A549 (cell line): ENCODE measurements around the gene C9orf78. TPM values are rescaled to one million over a fixed set of nuclear protein-coding genes. Genes with fewer than 3 reads are reported as not detected.

ENCODE experiments used
- ATAC-seq, 2 experiments: fragments of 200-7000 bp in 1 of 2; fragments of >200 bp in 1 of 2; cut with Nextera tagmentation in 1 of 2; cut with Tn5 transposase in 1 of 2; 3 replicates each; pipeline versions ENCODE4 v1.8.0 to v1.9.1; 2018 to 2020; ENCODE audit warnings: mild to moderate bottlenecking in 1 of 2, moderate library complexity in 1 of 2
- CTCF ChIA-PET: fragments of 300-600 bp; sonication (Branson Sonifier 250); formaldehyde crosslinking; extraction: SDS; loops from one replicate; lab custom pipeline; 2021; ENCODE audit warnings: antibody characterized with exemption, inconsistent platforms; lab: Yijun Ruan, JAX
- POLR2A ChIA-PET: fragments of 350-600 bp; formaldehyde crosslinking; extraction: SDS; loops from one replicate; lab custom pipeline; 2021; ENCODE audit warnings: antibody characterized with exemption, inconsistent platforms; lab: Yijun Ruan, JAX
- DNase-seq, 2 experiments: peaks; one replicate each; pipeline versions ENCODE4 v3.0.0 to v3.0.0-alpha.2; 2011 to 2016; ENCODE audit warnings: low read depth in 1 of 2, low spot score in 1 of 2
- FAIRE-seq: peaks from 2 replicates; lab custom pipeline; 2011; peaks lifted over from hg19 to GRCh38; lab: Jason Lieb, UNC
- H3K27ac ChIP-seq, 2 experiments: fragments of >200 bp; sonication (Bioruptor Twin); formaldehyde crosslinking; 3 replicates each; pipeline ENCODE4 v1.5.1; 2016 to 2017
- H3K4me1 ChIP-seq: fragments of >200 bp; sonication (Bioruptor Twin); formaldehyde crosslinking; 3 replicates; pipeline ENCODE4 v1.6.1; 2016
- H3K4me2 ChIP-seq: fragments of >200 bp; sonication (Bioruptor Twin); formaldehyde crosslinking; 3 replicates; pipeline ENCODE4 v1.6.1; 2016
- H3K4me3 ChIP-seq: fragments of >200 bp; sonication (Bioruptor Twin); formaldehyde crosslinking; 3 replicates; pipeline ENCODE4 v1.5.1; 2016
- H3K9me3 ChIP-seq: fragments of >200 bp; sonication (Bioruptor Twin); formaldehyde crosslinking; 3 replicates; pipeline ENCODE4 v1.6.1; 2016
- BCL3 ChIP-seq: fragments of >200 bp; sonication (Bioruptor Twin); formaldehyde crosslinking; IDR thresholded peaks from 3 replicates; pipeline ENCODE4 v1.6.1; 2016
- BHLHE40 ChIP-seq: IDR thresholded peaks from 2 replicates; pipeline ENCODE4 v1.6.1; 2012; ENCODE audit warnings: low read depth, low read length, inconsistent platforms
- CBX2 ChIP-seq: fragments of 200-600 bp; sonication (generic); IDR thresholded peaks from 2 replicates; pipeline ENCODE4 v1.6.1; 2016; ENCODE audit warnings: low read depth, mild to moderate bottlenecking, borderline replicate concordance
- CEBPB ChIP-seq, 2 experiments: fragments of >200 bp in 1 of 2; sonication (Bioruptor Twin) in 1 of 2; formaldehyde crosslinking in 1 of 2; IDR thresholded peaks; 2 replicates each; pipeline ENCODE4 v1.6.1; 2012 to 2016
- EP300 ChIP-seq, 2 experiments: fragments of >200 bp; sonication (Bioruptor Twin); formaldehyde crosslinking; IDR thresholded peaks; 2 replicates in 1 of 2; 3 replicates in 1 of 2; pipeline ENCODE4 v1.6.1; 2016 to 2017
- FOXS1 ChIP-seq: fragments of 250-450 bp; sonication (Bioruptor Pico); IDR thresholded peaks from 2 replicates; pipeline ENCODE4 v1.5.0; 2020; ENCODE audit warnings: mild to moderate bottlenecking, moderate library complexity
- GATA3 ChIP-seq: IDR thresholded peaks from 2 replicates; pipeline ENCODE4 v1.6.1; 2012; ENCODE audit warnings: borderline replicate concordance
- HDAC2 ChIP-seq: fragments of 200-600 bp; sonication (generic); IDR thresholded peaks from 2 replicates; pipeline ENCODE4 v1.6.1; 2016
- HMGXB4 ChIP-seq: fragments of 250-450 bp; sonication (Bioruptor Pico); IDR thresholded peaks from 2 replicates; pipeline ENCODE4 v1.5.0; 2021; ENCODE audit warnings: mild to moderate bottlenecking, moderate library complexity, borderline replicate concordance
- HOXA7 ChIP-seq: fragments of 250-450 bp; sonication (Bioruptor Pico); IDR thresholded peaks from 2 replicates; pipeline ENCODE4 v1.5.0; 2020; ENCODE audit warnings: mild to moderate bottlenecking, moderate library complexity
- HOXB13 ChIP-seq: fragments of 250-450 bp; sonication (Bioruptor Pico); IDR thresholded peaks from 2 replicates; pipeline ENCODE4 v1.5.0; 2020; ENCODE audit warnings: low read depth, mild to moderate bottlenecking, moderate library complexity
- JUN ChIP-seq, 2 experiments: fragments of >200 bp; sonication (Bioruptor Twin); formaldehyde crosslinking; IDR thresholded peaks; 2 replicates in 1 of 2; 3 replicates in 1 of 2; pipeline ENCODE4 v1.6.1; 2016 to 2017
- MAX ChIP-seq: IDR thresholded peaks from 2 replicates; pipeline ENCODE4 v1.6.1; 2012
- PHF8 ChIP-seq: fragments of 200-600 bp; sonication (generic); IDR thresholded peaks from 2 replicates; pipeline ENCODE4 v1.6.1; 2016; ENCODE audit warnings: low read depth, mild to moderate bottlenecking, antibody characterized with exemption, moderate library complexity, borderline replicate concordance
- POLR2A ChIP-seq: IDR thresholded peaks from 2 replicates; pipeline ENCODE4 v1.6.1; 2012; ENCODE audit warnings: mild to moderate bottlenecking, low read length
- RAD21 ChIP-seq, 2 experiments: fragments of >200 bp in 1 of 2; sonication (Bioruptor Twin) in 1 of 2; formaldehyde crosslinking in 1 of 2; IDR thresholded peaks in 1 of 2; conservative IDR thresholded peaks in 1 of 2; 2 replicates in 1 of 2; 3 replicates in 1 of 2; pipeline ENCODE4 v1.6.1; 2012 to 2018; ENCODE audit warnings: inconsistent platforms in 1 of 2
- TFCP2L1 ChIP-seq: fragments of 250-450 bp; sonication (Bioruptor Pico); IDR thresholded peaks from 2 replicates; pipeline ENCODE4 v1.5.0; 2021; ENCODE audit warnings: mild to moderate bottlenecking
- TP53 ChIP-seq: fragments of 250-450 bp; sonication (Bioruptor Pico); IDR thresholded peaks from 2 replicates; pipeline ENCODE4 v1.5.0; 2021; ENCODE audit warnings: mild to moderate bottlenecking, moderate library complexity
- ZC3H11A ChIP-seq: fragments of 450-650 bp; IDR thresholded peaks from 2 replicates; pipeline ENCODE4 v1.6.1; 2014; ENCODE audit warnings: antibody characterized with exemption, mild to moderate bottlenecking
- ZFP36 ChIP-seq: fragments of 450-650 bp; IDR thresholded peaks from 2 replicates; pipeline ENCODE4 v1.6.1; 2014; ENCODE audit warnings: borderline replicate concordance; ENCODE audit not compliant: partially characterized antibody
- WGBS: methylation state at CpG from one replicate; pipeline ENCODE4 v1.1.6; 2017; ENCODE audit errors: missing lambda C conversion rate; 5-methylcytosine and 5-hydroxymethylcytosine counted together
- polyA plus RNA-seq, 4 experiments: library from polyadenylated mRNA; depleted of rRNA in 3 of 4; stranded (reverse); fragments of >200 nt; fragmentation: RNase III in 1 of 4; extraction: RNeasy Plus Mini Kit Qiagen cat#74134 plus additional on column Dnase treatment in 1 of 4; gene quantifications; 2 replicates in 3 of 4; 3 replicates in 1 of 4; pipeline ENCODE4 v1.2.3, GENCODE V29; 2011 to 2017
- TF ChIP-seq, protein P1 (sequence below): IDR thresholded peaks from 2 replicates; pipeline ENCODE4 v1.6.1; 2012; ENCODE audit warnings: low read depth, borderline replicate concordance
- TF ChIP-seq, protein P2 (sequence below): fragments of >200 bp; sonication (Bioruptor Twin); formaldehyde crosslinking; IDR thresholded peaks from 3 replicates; pipeline ENCODE4 v1.5.1; 2016
- TF ChIP-seq, protein P3 (sequence below): IDR thresholded peaks from 2 replicates; pipeline ENCODE4 v1.6.1; 2012
- TF ChIP-seq, protein P4 (sequence below): fragments of 200-600 bp; sonication (generic); IDR thresholded peaks from 2 replicates; pipeline ENCODE4 v1.6.1; 2016; ENCODE audit warnings: antibody characterized with exemption, mild to moderate bottlenecking, moderate library complexity

The C9orf78 gene
- polyA plus RNA-seq, 2 of the 4 experiments (the other 2 are of a cell fraction) = 91.4 to 131 TPM

- peak within 1 kb of the TSS; percentile 84 for H3K4me3 ChIP-seq
- H3K4me2 ChIP-seq = peak within 1 kb of the TSS; percentile 90
- peak within 1 kb of the TSS; percentile 78 to 90 for H3K27ac ChIP-seq
- no peaks in the 10 kb centered on the region for H3K9me3 ChIP-seq
- TF ChIP-seq CEBPB (IDR thresholded peaks at IDR 0.05) (no peak), FOXS1 (CRISPR knock-in tag) (no peak), ZFP36 (no peak), HOXA7 (no peak), HDAC2 (no peak), JUN (IDR thresholded peaks at IDR 0.05) (peak; percentile 46 to 83; a peak in 3 of 5 replicates), GATA3 (0 out of 2 replicates have a peak, but pooled peaks have one; percentile 11), BCL3 (peak; percentile 80; the same call in 2 of the 3 replicates), CBX2 (no peak), PHF8 (peak; percentile 69; the same call in 1 of the 2 replicates), TFCP2L1 (CRISPR knock-in tag) (no peak), HOXB13 (no peak), ZC3H11A (no peak), MAX (peak; percentile 74; the same call in 1 of the 2 replicates), TP53 (CRISPR knock-in tag) (no peak), BHLHE40 (no peak), RAD21 (conservative IDR thresholded peaks at IDR 0.05 in 1 of 2, IDR thresholded peaks at IDR 0.05 in 1 of 2) (no peak), EP300 (IDR thresholded peaks at IDR 0.05) (no peak), POLR2A (peak; percentile 92), HMGXB4 (no peak)
- TF ChIP-seq, protein P1, sequence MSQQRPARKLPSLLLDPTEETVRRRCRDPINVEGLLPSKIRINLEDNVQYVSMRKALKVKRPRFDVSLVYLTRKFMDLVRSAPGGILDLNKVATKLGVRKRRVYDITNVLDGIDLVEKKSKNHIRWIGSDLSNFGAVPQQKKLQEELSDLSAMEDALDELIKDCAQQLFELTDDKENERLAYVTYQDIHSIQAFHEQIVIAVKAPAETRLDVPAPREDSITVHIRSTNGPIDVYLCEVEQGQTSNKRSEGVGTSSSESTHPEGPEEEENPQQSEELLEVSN = peak; percentile 79; the same call in 1 of the 2 replicates
- TF ChIP-seq, protein P2, sequence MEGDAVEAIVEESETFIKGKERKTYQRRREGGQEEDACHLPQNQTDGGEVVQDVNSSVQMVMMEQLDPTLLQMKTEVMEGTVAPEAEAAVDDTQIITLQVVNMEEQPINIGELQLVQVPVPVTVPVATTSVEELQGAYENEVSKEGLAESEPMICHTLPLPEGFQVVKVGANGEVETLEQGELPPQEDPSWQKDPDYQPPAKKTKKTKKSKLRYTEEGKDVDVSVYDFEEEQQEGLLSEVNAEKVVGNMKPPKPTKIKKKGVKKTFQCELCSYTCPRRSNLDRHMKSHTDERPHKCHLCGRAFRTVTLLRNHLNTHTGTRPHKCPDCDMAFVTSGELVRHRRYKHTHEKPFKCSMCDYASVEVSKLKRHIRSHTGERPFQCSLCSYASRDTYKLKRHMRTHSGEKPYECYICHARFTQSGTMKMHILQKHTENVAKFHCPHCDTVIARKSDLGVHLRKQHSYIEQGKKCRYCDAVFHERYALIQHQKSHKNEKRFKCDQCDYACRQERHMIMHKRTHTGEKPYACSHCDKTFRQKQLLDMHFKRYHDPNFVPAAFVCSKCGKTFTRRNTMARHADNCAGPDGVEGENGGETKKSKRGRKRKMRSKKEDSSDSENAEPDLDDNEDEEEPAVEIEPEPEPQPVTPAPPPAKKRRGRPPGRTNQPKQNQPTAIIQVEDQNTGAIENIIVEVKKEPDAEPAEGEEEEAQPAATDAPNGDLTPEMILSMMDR = no peak
- TF ChIP-seq, protein P3, sequence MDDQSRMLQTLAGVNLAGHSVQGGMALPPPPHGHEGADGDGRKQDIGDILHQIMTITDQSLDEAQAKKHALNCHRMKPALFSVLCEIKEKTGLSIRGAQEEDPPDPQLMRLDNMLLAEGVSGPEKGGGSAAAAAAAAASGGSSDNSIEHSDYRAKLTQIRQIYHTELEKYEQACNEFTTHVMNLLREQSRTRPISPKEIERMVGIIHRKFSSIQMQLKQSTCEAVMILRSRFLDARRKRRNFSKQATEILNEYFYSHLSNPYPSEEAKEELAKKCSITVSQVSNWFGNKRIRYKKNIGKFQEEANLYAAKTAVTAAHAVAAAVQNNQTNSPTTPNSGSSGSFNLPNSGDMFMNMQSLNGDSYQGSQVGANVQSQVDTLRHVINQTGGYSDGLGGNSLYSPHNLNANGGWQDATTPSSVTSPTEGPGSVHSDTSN = no peak
- TF ChIP-seq, protein P4, sequence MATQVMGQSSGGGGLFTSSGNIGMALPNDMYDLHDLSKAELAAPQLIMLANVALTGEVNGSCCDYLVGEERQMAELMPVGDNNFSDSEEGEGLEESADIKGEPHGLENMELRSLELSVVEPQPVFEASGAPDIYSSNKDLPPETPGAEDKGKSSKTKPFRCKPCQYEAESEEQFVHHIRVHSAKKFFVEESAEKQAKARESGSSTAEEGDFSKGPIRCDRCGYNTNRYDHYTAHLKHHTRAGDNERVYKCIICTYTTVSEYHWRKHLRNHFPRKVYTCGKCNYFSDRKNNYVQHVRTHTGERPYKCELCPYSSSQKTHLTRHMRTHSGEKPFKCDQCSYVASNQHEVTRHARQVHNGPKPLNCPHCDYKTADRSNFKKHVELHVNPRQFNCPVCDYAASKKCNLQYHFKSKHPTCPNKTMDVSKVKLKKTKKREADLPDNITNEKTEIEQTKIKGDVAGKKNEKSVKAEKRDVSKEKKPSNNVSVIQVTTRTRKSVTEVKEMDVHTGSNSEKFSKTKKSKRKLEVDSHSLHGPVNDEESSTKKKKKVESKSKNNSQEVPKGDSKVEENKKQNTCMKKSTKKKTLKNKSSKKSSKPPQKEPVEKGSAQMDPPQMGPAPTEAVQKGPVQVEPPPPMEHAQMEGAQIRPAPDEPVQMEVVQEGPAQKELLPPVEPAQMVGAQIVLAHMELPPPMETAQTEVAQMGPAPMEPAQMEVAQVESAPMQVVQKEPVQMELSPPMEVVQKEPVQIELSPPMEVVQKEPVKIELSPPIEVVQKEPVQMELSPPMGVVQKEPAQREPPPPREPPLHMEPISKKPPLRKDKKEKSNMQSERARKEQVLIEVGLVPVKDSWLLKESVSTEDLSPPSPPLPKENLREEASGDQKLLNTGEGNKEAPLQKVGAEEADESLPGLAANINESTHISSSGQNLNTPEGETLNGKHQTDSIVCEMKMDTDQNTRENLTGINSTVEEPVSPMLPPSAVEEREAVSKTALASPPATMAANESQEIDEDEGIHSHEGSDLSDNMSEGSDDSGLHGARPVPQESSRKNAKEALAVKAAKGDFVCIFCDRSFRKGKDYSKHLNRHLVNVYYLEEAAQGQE = no peak
- ChIA-PET CTCF (interaction anchor here (0.6 to 3.5 kb wide), 8 partner anchors 9 to 663 kb away, joined by 3 to 12 read pairs (median 4); no protein-coding TSS in a partner anchor), POLR2A (interaction anchor here (0.6 to 0.7 kb wide), 3 partner anchors 15 to 54 kb away, joined by 3 to 4 read pairs (median 3); no protein-coding TSS in a partner anchor)
- ATAC-seq = peak; percentile 95
- H3K4me1 ChIP-seq = peaks cover 6% of the 10 kb centered on the region
- WGBS = 1% methylated on average over 37 of the region's 93 CpGs
- no peak for FAIRE-seq
- peak; percentile 55 to 96 for DNase-seq
Measured at GRCh38 chr9:129802833-129803675, 32.0 kb downstream of the C9orf78 start, which contains the start of gene TOR1B. TSS of gene TOR1B (plus strand) at chr9:129803184. CDS start at chr9:129803213, 29 bp downstream.
